Measurements from ENCODE around the gene CCT3. TPM values are rescaled to one million over a fixed set of nuclear protein-coding genes. Genes with fewer than 3 reads are reported as not detected.

CCT3 gene
- total RNA-seq, 1 donor from 2014 or later = 347 TPM

GRCh38 chr1:156298852-156299357 lies 39.2 kb downstream of the CCT3 start, which contains the start of gene VHLL:
Gene VHLL (minus strand): TSS chr1:156299307. CDS start chr1:156299189, 118 bp downstream.
- Mint-ChIP-seq H3K4me1 (ENCODE audit: low read depth, unreplicated experiment) (peaks cover 3% of the 10 kb centered on the region), H3K9me3 (ENCODE audit: unreplicated experiment) (peaks cover 3% of the 10 kb centered on the region), H3K27me3 (ENCODE audit: unreplicated experiment) (peaks cover 1% of the 10 kb centered on the region), H3K27ac (ENCODE audit: unreplicated experiment) (no peak within 1 kb of the TSS), H3K36me3 (ENCODE audit: unreplicated experiment) (no peaks in the 10 kb centered on the region), H3K4me3 (ENCODE audit: unreplicated experiment) (no peak within 1 kb of the TSS)
- TF ChIP-seq CTCF (IDR thresholded peaks at IDR 0.05; ENCODE audit: partially characterized antibody, unreplicated experiment) = no peak
- DNase-seq = no peak

GRCh38 chr1:156295391-156295947 lies 42.6 kb downstream of the CCT3 start, which contains the start of gene GLMP:
Gene GLMP (minus strand): TSS chr1:156295679. CDS start chr1:156295645, 34 bp downstream.
- Mint-ChIP-seq H3K27me3 (ENCODE audit: unreplicated experiment) (peaks cover 3% of the 10 kb centered on the region), H3K4me3 (ENCODE audit: unreplicated experiment) (peak within 1 kb of the TSS; percentile 89), H3K9me3 (ENCODE audit: unreplicated experiment) (peaks cover 3% of the 10 kb centered on the region), H3K27ac (ENCODE audit: unreplicated experiment) (peak within 1 kb of the TSS; percentile 75), H3K4me1 (ENCODE audit: low read depth, unreplicated experiment) (peaks cover 9% of the 10 kb centered on the region), H3K36me3 (ENCODE audit: unreplicated experiment) (no peaks in the 10 kb centered on the region)
- no peak for TF ChIP-seq CTCF (IDR thresholded peaks at IDR 0.05; ENCODE audit: partially characterized antibody, unreplicated experiment)
- DNase-seq = peak; percentile 43

- Mint-ChIP-seq H3K27me3 (ENCODE audit: unreplicated experiment) (peaks cover 3% of the 10 kb centered on the region), H3K27ac (ENCODE audit: unreplicated experiment) (no peak overlapping the region), H3K36me3 (ENCODE audit: unreplicated experiment) (no peaks in the 10 kb centered on the region), H3K4me3 (ENCODE audit: unreplicated experiment) (no peak overlapping the region), H3K9me3 (ENCODE audit: unreplicated experiment) (peaks cover 1% of the 10 kb centered on the region), H3K4me1 (ENCODE audit: low read depth, unreplicated experiment) (peaks cover 9% of the 10 kb centered on the region)
- TF ChIP-seq CTCF (IDR thresholded peaks at IDR 0.05; ENCODE audit: partially characterized antibody, unreplicated experiment) = no peak
- DNase-seq = no peak
Observed at GRCh38 chr1:156293895-156294294, 44.2 kb downstream of the CCT3 start.

- peaks cover 9% of the 10 kb centered on the region for H3K4me1 Mint-ChIP-seq (ENCODE audit: low read depth, unreplicated experiment)
- no peak overlapping the region for H3K4me3 Mint-ChIP-seq (ENCODE audit: unreplicated experiment)
- H3K27ac Mint-ChIP-seq (ENCODE audit: unreplicated experiment) = no peak overlapping the region
- H3K36me3 Mint-ChIP-seq (ENCODE audit: unreplicated experiment) = no peaks in the 10 kb centered on the region
- peaks cover 3% of the 10 kb centered on the region for H3K27me3 Mint-ChIP-seq (ENCODE audit: unreplicated experiment)
- DNase-seq = no peak
- peaks cover 1% of the 10 kb centered on the region for H3K9me3 Mint-ChIP-seq (ENCODE audit: unreplicated experiment)
- no peak for TF ChIP-seq CTCF (IDR thresholded peaks at IDR 0.05; ENCODE audit: partially characterized antibody, unreplicated experiment)
Observed at GRCh38 chr1:156293098-156293434, 45.0 kb downstream of the CCT3 start.

- H3K9me3 Mint-ChIP-seq (ENCODE audit: unreplicated experiment) = no peaks in the 10 kb centered on the region
Observed at GRCh38 chr1:156291226-156292061, 46.6 kb downstream of the CCT3 start.

More at GRCh38 chr1:156291226-156292061, 46.6 kb downstream of the CCT3 start:
- H3K4me3 Mint-ChIP-seq (ENCODE audit: unreplicated experiment) = peak overlapping the region; percentile 96
- peaks cover 9% of the 10 kb centered on the region for H3K4me1 Mint-ChIP-seq (ENCODE audit: low read depth, unreplicated experiment)
- no peak for TF ChIP-seq CTCF (IDR thresholded peaks at IDR 0.05; ENCODE audit: partially characterized antibody, unreplicated experiment)
- H3K27ac Mint-ChIP-seq (ENCODE audit: unreplicated experiment) = peak overlapping the region; percentile 95
- peak; percentile 96 for DNase-seq
- H3K27me3 Mint-ChIP-seq (ENCODE audit: unreplicated experiment) = peaks cover 3% of the 10 kb centered on the region
- H3K36me3 Mint-ChIP-seq (ENCODE audit: unreplicated experiment) = no peaks in the 10 kb centered on the region
